Uterus (tissue), 2 donors: ENCODE measurements around the gene EVI2A.

Source experiments
- POLR2A ChIP-seq, 2 donors: fragments of 450-650 bp; IDR thresholded peaks; one replicate each; pipeline ENCODE4 v1.6.1; 2016; ENCODE audit warnings: antibody characterized with exemption in 2 of 2, mild to moderate bottlenecking in 1 of 2, moderate library complexity in 1 of 2
- TF ChIP-seq, protein P1 (sequence below), 4 experiments: fragments of 200-600 bp in 2 of 4; fragments of 450-650 bp in 2 of 4; sonication (generic) in 2 of 4; IDR thresholded peaks; one replicate each; pipeline ENCODE4 v1.5.1; 2016 to 2019; ENCODE audit warnings: antibody characterized with exemption in 4 of 4, mild to moderate bottlenecking in 2 of 4, moderate library complexity in 1 of 4

DNA sequence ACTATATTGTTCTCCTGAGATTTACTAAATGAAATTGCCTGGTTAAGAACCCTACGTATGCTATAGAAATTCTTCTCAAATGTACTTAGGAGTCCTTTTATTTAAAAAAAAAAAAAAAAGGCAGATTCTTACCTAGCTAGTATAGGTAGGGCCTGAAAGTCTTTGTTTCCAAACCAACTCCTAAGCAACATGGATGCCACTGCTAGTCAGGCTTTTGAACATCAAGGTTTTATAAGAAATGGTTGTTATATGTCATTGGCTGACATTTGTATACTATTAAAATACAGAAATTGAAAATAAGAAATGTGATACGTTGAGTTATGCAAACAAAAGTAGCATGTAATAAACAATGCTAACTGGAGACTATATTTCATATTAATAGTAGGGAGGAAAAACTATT lies 1.2 kb downstream of the EVI2A start:
- TF ChIP-seq POLR2A (IDR thresholded peaks at IDR 0.05) = no peak
- TF ChIP-seq, protein P1, sequence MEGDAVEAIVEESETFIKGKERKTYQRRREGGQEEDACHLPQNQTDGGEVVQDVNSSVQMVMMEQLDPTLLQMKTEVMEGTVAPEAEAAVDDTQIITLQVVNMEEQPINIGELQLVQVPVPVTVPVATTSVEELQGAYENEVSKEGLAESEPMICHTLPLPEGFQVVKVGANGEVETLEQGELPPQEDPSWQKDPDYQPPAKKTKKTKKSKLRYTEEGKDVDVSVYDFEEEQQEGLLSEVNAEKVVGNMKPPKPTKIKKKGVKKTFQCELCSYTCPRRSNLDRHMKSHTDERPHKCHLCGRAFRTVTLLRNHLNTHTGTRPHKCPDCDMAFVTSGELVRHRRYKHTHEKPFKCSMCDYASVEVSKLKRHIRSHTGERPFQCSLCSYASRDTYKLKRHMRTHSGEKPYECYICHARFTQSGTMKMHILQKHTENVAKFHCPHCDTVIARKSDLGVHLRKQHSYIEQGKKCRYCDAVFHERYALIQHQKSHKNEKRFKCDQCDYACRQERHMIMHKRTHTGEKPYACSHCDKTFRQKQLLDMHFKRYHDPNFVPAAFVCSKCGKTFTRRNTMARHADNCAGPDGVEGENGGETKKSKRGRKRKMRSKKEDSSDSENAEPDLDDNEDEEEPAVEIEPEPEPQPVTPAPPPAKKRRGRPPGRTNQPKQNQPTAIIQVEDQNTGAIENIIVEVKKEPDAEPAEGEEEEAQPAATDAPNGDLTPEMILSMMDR (IDR thresholded peaks at IDR 0.05) = no peak
